GM23248 (cell line): ENCODE measurements around the gene PKD1.

Experiments used
- EZH2 ChIP-seq: fragments of 200-600 bp; sonication (generic); IDR thresholded peaks from 2 replicates; pipeline ENCODE4 v1.6.1; 2018; ENCODE audit warnings: antibody characterized with exemption, mild to moderate bottlenecking; ENCODE audit not compliant: insufficient read depth, poor library complexity, severe bottlenecking
- EZH2phosphoT487 ChIP-seq: fragments of 200-600 bp; sonication (generic); IDR thresholded peaks from 2 replicates; pipeline ENCODE4 v1.6.1; 2018; ENCODE audit warnings: antibody characterized with exemption, moderate library complexity, mild to moderate bottlenecking, low read depth; ENCODE audit not compliant: insufficient read depth

GRCh38 chr16:2152695-2153506 is 17.2 kb upstream of the PKD1 start:
- TF ChIP-seq EZH2 (no peak), EZH2phosphoT487 (no peak)
